Astrocyte (in vitro differentiated cells and primary cell): ENCODE results near the gene BCL7A. TPM values are rescaled to one million over a fixed set of nuclear protein-coding genes. Genes with fewer than 3 reads are reported as not detected.

Experiments
- DNase-seq: peaks from one replicate; pipeline ENCODE4 v3.0.0-alpha.2; 2010; ENCODE audit warnings: low read depth
- FAIRE-seq: peaks from 2 replicates; lab custom pipeline; 2011; peaks lifted over from hg19 to GRCh38; lab: Jason Lieb, UNC
- H2AFZ ChIP-seq: 2 replicates; pipeline ENCODE4 v1.6.0; 2012; ENCODE audit warnings: low read depth, low read length, inconsistent platforms
- H3K27ac ChIP-seq: 2 replicates; pipeline ENCODE4 v1.5.1; 2011; ENCODE audit warnings: low read depth, low read length, inconsistent platforms
- H3K27me3 ChIP-seq: 2 replicates; pipeline ENCODE4 v1.6.0; 2011; ENCODE audit warnings: low read length, inconsistent platforms; ENCODE audit not compliant: insufficient read depth
- H3K36me3 ChIP-seq: 2 replicates; pipeline ENCODE4 v1.5.1; 2011; ENCODE audit warnings: low read length, inconsistent platforms; ENCODE audit not compliant: insufficient read depth
- H3K4me1 ChIP-seq: 2 replicates; pipeline ENCODE4 v1.5.1; 2011; ENCODE audit warnings: low read length, inconsistent platforms; ENCODE audit not compliant: insufficient read depth
- H3K4me2 ChIP-seq: 2 replicates; pipeline ENCODE4 v1.6.0; 2012; ENCODE audit warnings: low read length, inconsistent platforms
- H3K4me3 ChIP-seq: 2 replicates; pipeline ENCODE4 v1.5.1; 2011; ENCODE audit warnings: low read depth, mild to moderate bottlenecking, low read length, inconsistent platforms; ENCODE audit not compliant: insufficient read depth
- H3K79me2 ChIP-seq: 2 replicates; pipeline ENCODE4 v1.6.0; 2012; ENCODE audit warnings: mild to moderate bottlenecking, low read length, inconsistent platforms; ENCODE audit not compliant: insufficient read depth
- H3K9ac ChIP-seq: 2 replicates; pipeline ENCODE4 v1.6.0; 2012; ENCODE audit warnings: mild to moderate bottlenecking, low read length, inconsistent platforms
- H3K9me3 ChIP-seq: 2 replicates; pipeline ENCODE4 v1.5.1; 2012; ENCODE audit warnings: low read depth, mild to moderate bottlenecking, low read length, inconsistent platforms; ENCODE audit not compliant: insufficient read depth
- H4K20me1 ChIP-seq: 2 replicates; pipeline ENCODE4 v1.6.0; 2012; ENCODE audit warnings: low read length, inconsistent platforms; ENCODE audit not compliant: insufficient read depth
- H3K27ac Mint-ChIP-seq: one replicate; pipeline ENCODE4 v1.8.0; 2021; ENCODE audit warnings: mild to moderate bottlenecking, mixed read lengths; ENCODE audit not compliant: unreplicated experiment
- H3K27me3 Mint-ChIP-seq: one replicate; pipeline ENCODE4 v1.8.0; 2021; ENCODE audit warnings: low read depth, mixed read lengths; ENCODE audit not compliant: unreplicated experiment
- H3K36me3 Mint-ChIP-seq: one replicate; pipeline ENCODE4 v1.8.0; 2021; ENCODE audit warnings: low read depth, mixed read lengths; ENCODE audit not compliant: unreplicated experiment
- H3K4me1 Mint-ChIP-seq: one replicate; pipeline ENCODE4 v1.8.0; 2021; ENCODE audit warnings: low read depth, mixed read lengths; ENCODE audit not compliant: unreplicated experiment
- H3K4me3 Mint-ChIP-seq: one replicate; pipeline ENCODE4 v1.8.0; 2021; ENCODE audit warnings: mild to moderate bottlenecking, moderate library complexity, mixed read lengths; ENCODE audit not compliant: unreplicated experiment
- H3K9me3 Mint-ChIP-seq: one replicate; pipeline ENCODE4 v1.8.0; 2021; ENCODE audit warnings: mild to moderate bottlenecking, mixed read lengths; ENCODE audit not compliant: unreplicated experiment
- CTCF ChIP-seq: IDR thresholded peaks from 2 replicates; pipeline ENCODE4 v1.5.1; 2011; ENCODE audit warnings: low read depth, mild to moderate bottlenecking, inconsistent platforms, low read length, moderate library complexity; ENCODE audit not compliant: insufficient read depth
- EZH2 ChIP-seq: IDR thresholded peaks from 2 replicates; pipeline ENCODE4 v1.6.1; 2012; ENCODE audit warnings: mild to moderate bottlenecking, low read length, inconsistent platforms; ENCODE audit not compliant: insufficient read depth
- total RNA-seq: library from RNA; stranded (reverse); gene quantifications from 2 replicates; pipeline ENCODE4 v1.2.1, GENCODE V29; 2021

The BCL7A gene
- total RNA-seq, 1 donor from 2014 or later = 9.6 TPM

- Mint-ChIP-seq H3K36me3 (peaks cover 41% of the 10 kb centered on the region), H3K27ac (no peak overlapping the region), H3K4me1 (peaks cover 33% of the 10 kb centered on the region), H3K27me3 (no peaks in the 10 kb centered on the region), H3K9me3 (no peaks in the 10 kb centered on the region), H3K4me3 (no peak overlapping the region)
- H3K36me3 ChIP-seq = peaks cover 9% of the 10 kb centered on the region
- no peak for TF ChIP-seq EZH2
- TF ChIP-seq CTCF = no peak
- H3K4me2 ChIP-seq = no peak overlapping the region
- H4K20me1 ChIP-seq = peaks cover 58% of the 10 kb centered on the region
- no peak overlapping the region for H3K4me3 ChIP-seq
- H3K9me3 ChIP-seq = no peaks in the 10 kb centered on the region
- H3K79me2 ChIP-seq = peaks cover 80% of the 10 kb centered on the region
- peaks cover 9% of the 10 kb centered on the region for H3K4me1 ChIP-seq
- FAIRE-seq = no peak
- no peak overlapping the region for H3K9ac ChIP-seq
- no peak overlapping the region for H3K27ac ChIP-seq
- H2AFZ ChIP-seq = no peak overlapping the region
- H3K27me3 ChIP-seq = no peaks in the 10 kb centered on the region
- DNase-seq = no peak
Measured at GRCh38 chr12:122088179-122088810, 66.6 kb downstream of the BCL7A start.

- Histone ChIP-seq H3K79me2 (peaks cover 80% of the 10 kb centered on the region), H3K27me3 (no peaks in the 10 kb centered on the region), H3K36me3 (peaks cover 4% of the 10 kb centered on the region), H4K20me1 (peaks cover 59% of the 10 kb centered on the region), H2AFZ (no peak overlapping the region), H3K4me2 (no peak overlapping the region), H3K9me3 (no peaks in the 10 kb centered on the region), H3K27ac (no peak overlapping the region), H3K4me3 (no peak overlapping the region), H3K9ac (no peak overlapping the region), H3K4me1 (peaks cover 9% of the 10 kb centered on the region)
- TF ChIP-seq EZH2 (no peak), CTCF (no peak)
- peaks cover 36% of the 10 kb centered on the region for H3K36me3 Mint-ChIP-seq
- H3K27ac Mint-ChIP-seq = no peak overlapping the region
- DNase-seq (no peak), FAIRE-seq (no peak)
- H3K9me3 Mint-ChIP-seq = no peaks in the 10 kb centered on the region
- H3K4me1 Mint-ChIP-seq = peaks cover 33% of the 10 kb centered on the region
- no peaks in the 10 kb centered on the region for H3K27me3 Mint-ChIP-seq
- H3K4me3 Mint-ChIP-seq = no peak overlapping the region
Measured at GRCh38 chr12:122089077-122089476, 67.4 kb downstream of the BCL7A start.
